Heart right ventricle (tissue), 16 donors: ENCODE results near the gene TAF4. TPM values are rescaled to one million over a fixed set of nuclear protein-coding genes. Genes with fewer than 3 reads are reported as not detected.
A peak's percentile ranks its signal among the peaks of the same experiment; 100 is the strongest.

Experiments used
- ATAC-seq, 8 donors: fragments of 200-7000 bp; cut with Tn5 transposase; one replicate each; pipeline ENCODE4 v1.9.1; 2020; ENCODE audit warnings: mild to moderate bottlenecking in 8 of 8, moderate library complexity in 8 of 8, moderate number of reproducible peaks in 1 of 8
- DNase-seq, 2 donors: peaks; one replicate each; pipeline ENCODE4 v3.0.0-alpha.2; 2020
- H3K27ac ChIP-seq, 10 donors: fragments of 200-600 bp; sonication (generic) in 2 of 10; one replicate each; pipeline versions ENCODE4 v1.5.0 to v1.8.0; 2020 to 2022; ENCODE audit warnings: mild to moderate bottlenecking in 3 of 10
- H3K27me3 ChIP-seq, 7 donors: fragments of 200-600 bp; one replicate each; pipeline ENCODE4 v1.8.0; 2021 to 2022; ENCODE audit warnings: mild to moderate bottlenecking in 2 of 7
- H3K36me3 ChIP-seq, 9 donors: fragments of 200-600 bp; sonication (generic) in 1 of 9; one replicate each; pipeline versions ENCODE4 v1.5.0 to v1.8.0; 2020 to 2022; ENCODE audit warnings: mild to moderate bottlenecking in 2 of 9
- H3K4me1 ChIP-seq, 9 donors: fragments of 200-600 bp; sonication (generic) in 1 of 9; one replicate each; pipeline versions ENCODE4 v1.5.0 to v1.8.0; 2020 to 2022; ENCODE audit warnings: mild to moderate bottlenecking in 4 of 9
- H3K4me3 ChIP-seq, 10 donors: fragments of 200-600 bp; sonication (generic) in 2 of 10; one replicate each; pipeline versions ENCODE4 v1.5.0 to v1.8.0; 2020 to 2022; ENCODE audit warnings: mild to moderate bottlenecking in 7 of 10, moderate library complexity in 2 of 10
- H3K9me3 ChIP-seq, 11 donors: fragments of 200-600 bp in 10 of 11; sonication (generic) in 2 of 11; one replicate each; pipeline versions ENCODE4 v1.5.0 to v1.8.0; 2013 to 2022; ENCODE audit warnings: mild to moderate bottlenecking in 2 of 11, control low read depth in 1 of 11, moderate library complexity in 1 of 11
- WGBS, 2 donors: extraction: QIAGEN DNeasy Blood & Tissue Kit; methylation state at CpG; one replicate each; pipeline ENCODE4 v1.1.7; 2013; ENCODE audit warnings: inconsistent platforms in 1 of 2; 5-methylcytosine and 5-hydroxymethylcytosine counted together
- intact Hi-C, 10 donors: fragments of 100-400 bp; cut with DNase I; formaldehyde crosslinking; loops; one replicate each; pipeline versions ENCODE4 v1.11.1 to v1.14.2; 2022
- polyA plus RNA-seq, 2 donors: library from polyadenylated mRNA; stranded (reverse); fragments of 200-250 nt; gene quantifications; one replicate each; pipeline ENCODE4 v1.2.3, GENCODE V29; 2013
- total RNA-seq, 10 donors: library from RNA; stranded (reverse); fragmentation: NEBNext Ultra II Directional in 3 of 10; extraction: Animal tissue kit (Norgen Biotek cat#: 25700) in 3 of 10; gene quantifications; one replicate each; pipeline versions ENCODE4 v1.2.1 to v1.2.4, GENCODE V29; 2021 to 2023
- TF ChIP-seq, protein P1 (sequence below), 9 donors: fragments of 200-600 bp; sonication (generic) in 2 of 9; IDR thresholded peaks; one replicate each; pipeline versions ENCODE4 v1.5.0 to v1.8.0; 2021 to 2022; ENCODE audit warnings: antibody characterized with exemption in 9 of 9, mild to moderate bottlenecking in 5 of 9, moderate library complexity in 1 of 9
- donor health status: Arrhythmogenic right ventricular cardiomyopathy.
- donor health status: ischemic (EF 13 %, LVEDD 7.1; RV severe dilation, severe dysfunction).
- donor health status: healthy with polysubstance abuse.
- donor health status: DM: no; HTN: yes; CAD: no.
- donor health status: DM: no; HTN: no; CAD: no.
- donor health status: ischemic (EF 25% LVEDD 6.9; RV normal size, moderate dysfunction).
- donor health status: ischemic (EF 25% LVEDD 5.7; RV mildly dilated, moderate dysfunction).
- donor health status: healthy.
- donor health status: DM: yes; HTN: yes; CAD: no.
- donor health status: Ischemic cardiomyopathy.
- donor health status: ischemic (EF 35%, LVEDD 5.7; RV mildly dilated, moderate dysfunction).
- donor health status: nonischemic (EF 11% LVEDD 7.7; RV severe dilation, severe dysfunction).
- donor health status: DM: yes; HTN: yes; CAD: no.
- donor health status: PGD.
- donor health status: ischemic (EF 29% LVEDD 5.4; RV normal size, mild dysfunction).
- donor health status: nonischemic (EF 23%, LVEDD 6.1; RV moderate dilation, normal function).

Gene TAF4
- total and polyA plus RNA-seq, 12 donors = 3.7 to 14.8 (median 11.0) TPM

DNA sequence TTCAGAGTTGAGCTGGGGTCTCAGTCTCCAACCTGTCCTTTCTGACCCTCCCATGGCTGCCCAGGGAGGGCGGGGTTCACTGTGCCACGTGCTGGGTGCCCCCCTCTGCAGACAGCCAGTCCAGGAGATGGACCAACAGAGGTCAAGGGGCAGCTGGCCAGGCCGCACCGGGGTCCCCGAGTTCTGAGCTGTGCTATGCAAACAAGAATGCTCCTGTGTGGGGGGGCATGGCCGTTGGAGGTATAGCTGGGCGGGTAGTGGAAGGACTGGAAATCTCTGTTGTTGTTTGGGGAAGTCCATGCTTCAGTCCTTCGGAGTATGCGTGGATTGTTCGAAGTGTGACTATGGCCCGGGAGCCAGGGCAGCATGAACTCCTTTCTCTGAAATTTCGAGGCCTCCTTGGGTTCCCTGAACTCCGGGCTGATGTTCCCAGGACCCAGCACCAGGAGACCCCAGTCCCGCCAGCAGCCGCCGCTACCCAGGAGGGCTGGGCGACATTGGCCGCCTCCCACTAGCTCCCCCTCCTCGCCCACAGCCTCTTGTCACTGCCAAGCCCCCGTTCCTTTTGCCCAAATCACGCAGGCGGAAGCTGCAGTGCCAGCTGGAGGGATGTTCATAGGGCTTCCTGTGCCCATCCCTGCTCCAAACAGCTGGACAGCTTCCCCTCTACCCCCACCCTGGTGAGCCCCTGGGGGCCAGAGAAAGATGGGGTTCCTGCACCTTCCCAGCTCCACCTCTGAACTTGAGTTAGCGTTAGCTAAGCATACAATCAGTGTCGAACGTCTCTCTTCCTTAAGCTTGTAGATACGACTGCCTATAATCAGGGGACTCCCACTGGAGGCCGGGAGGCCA is 126.6 kb downstream of the TAF4 start:
- ATAC-seq = no peak
- intact Hi-C loops = no loop called here
- Histone ChIP-seq H3K27me3 (peaks cover 0 to 42% (median 13%) of the 10 kb centered on the region in 7 donors), H3K4me3 (no peak overlapping the region), H3K27ac (no peak overlapping the region), H3K9me3 (no peaks in the 10 kb centered on the region), H3K36me3 (no peaks in the 10 kb centered on the region), H3K4me1 (no peaks in the 10 kb centered on the region)
- 80% methylated on average over 27 of the region's 27 CpGs for WGBS, 2 donors
- TF ChIP-seq, protein P1, sequence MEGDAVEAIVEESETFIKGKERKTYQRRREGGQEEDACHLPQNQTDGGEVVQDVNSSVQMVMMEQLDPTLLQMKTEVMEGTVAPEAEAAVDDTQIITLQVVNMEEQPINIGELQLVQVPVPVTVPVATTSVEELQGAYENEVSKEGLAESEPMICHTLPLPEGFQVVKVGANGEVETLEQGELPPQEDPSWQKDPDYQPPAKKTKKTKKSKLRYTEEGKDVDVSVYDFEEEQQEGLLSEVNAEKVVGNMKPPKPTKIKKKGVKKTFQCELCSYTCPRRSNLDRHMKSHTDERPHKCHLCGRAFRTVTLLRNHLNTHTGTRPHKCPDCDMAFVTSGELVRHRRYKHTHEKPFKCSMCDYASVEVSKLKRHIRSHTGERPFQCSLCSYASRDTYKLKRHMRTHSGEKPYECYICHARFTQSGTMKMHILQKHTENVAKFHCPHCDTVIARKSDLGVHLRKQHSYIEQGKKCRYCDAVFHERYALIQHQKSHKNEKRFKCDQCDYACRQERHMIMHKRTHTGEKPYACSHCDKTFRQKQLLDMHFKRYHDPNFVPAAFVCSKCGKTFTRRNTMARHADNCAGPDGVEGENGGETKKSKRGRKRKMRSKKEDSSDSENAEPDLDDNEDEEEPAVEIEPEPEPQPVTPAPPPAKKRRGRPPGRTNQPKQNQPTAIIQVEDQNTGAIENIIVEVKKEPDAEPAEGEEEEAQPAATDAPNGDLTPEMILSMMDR (IDR thresholded peaks at IDR 0.05) = no peak
- DNase-seq = peak in 1 of 2 donors; percentile 6

- Histone ChIP-seq H3K36me3 (no peaks in the 10 kb centered on the region), H3K4me1 (no peaks in the 10 kb centered on the region), H3K27ac (no peak overlapping the region), H3K27me3 (peaks cover 0 to 45% (median 13%) of the 10 kb centered on the region in 7 donors), H3K4me3 (no peak overlapping the region), H3K9me3 (no peaks in the 10 kb centered on the region)
- TF ChIP-seq, protein P1 (IDR thresholded peaks at IDR 0.05) = no peak
- intact Hi-C loops = no loop called here
- WGBS, 2 donors = 71% methylated on average over 31 of the region's 31 CpGs
- DNase-seq (peak in 1 of 2 donors; percentile 5), ATAC-seq (no peak)
Measured at GRCh38 chr20:61937963-61938838, 127.5 kb downstream of the TAF4 start.

- Histone ChIP-seq H3K9me3 (no peaks in the 10 kb centered on the region), H3K4me3 (no peak overlapping the region), H3K36me3 (no peaks in the 10 kb centered on the region), H3K4me1 (no peaks in the 10 kb centered on the region), H3K27ac (no peak overlapping the region), H3K27me3 (peaks cover 0 to 49% (median 16%) of the 10 kb centered on the region in 7 donors)
- WGBS, 2 donors = 59 to 63% methylated on average over 10 of the region's 10 CpGs
- no peak for DNase-seq
- TF ChIP-seq, protein P1 (IDR thresholded peaks at IDR 0.05) = no peak
- intact Hi-C loops = no loop called here
- no peak for ATAC-seq
Measured at GRCh38 chr20:61937146-61937962, 128.3 kb downstream of the TAF4 start.

DNA sequence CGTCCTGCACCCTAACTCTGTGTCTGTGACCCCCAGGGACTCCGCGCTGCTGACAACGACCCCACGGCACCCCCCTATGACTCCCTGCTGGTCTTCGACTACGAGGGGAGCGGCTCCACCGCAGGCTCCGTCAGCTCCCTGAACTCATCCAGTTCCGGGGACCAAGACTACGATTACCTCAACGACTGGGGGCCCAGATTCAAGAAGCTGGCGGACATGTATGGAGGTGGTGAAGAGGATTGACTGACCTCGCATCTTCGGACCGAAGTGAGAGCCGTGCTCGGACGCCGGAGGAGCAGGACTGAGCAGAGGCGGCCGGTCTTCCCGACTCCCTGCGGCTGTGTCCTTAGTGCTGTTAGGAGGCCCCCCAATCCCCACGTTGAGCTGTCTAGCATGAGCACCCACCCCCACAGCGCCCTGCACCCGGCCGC is 129.0 kb downstream of the TAF4 start:
- ATAC-seq = no peak
- no peak overlapping the region for H3K4me3 ChIP-seq

More for the DNA sequence above, 129.0 kb downstream of the TAF4 start:
- H3K27me3 ChIP-seq = peaks cover 0 to 49% (median 16%) of the 10 kb centered on the region in 7 donors
- TF ChIP-seq, protein P1 (IDR thresholded peaks at IDR 0.05) = no peak
- H3K4me1 ChIP-seq = no peaks in the 10 kb centered on the region
- H3K9me3 ChIP-seq = no peaks in the 10 kb centered on the region
- WGBS, 2 donors = 79 to 84% methylated on average over 29 of the region's 29 CpGs
- no peak for DNase-seq
- intact Hi-C loops = no loop called here
- no peak overlapping the region for H3K27ac ChIP-seq
- H3K36me3 ChIP-seq = no peaks in the 10 kb centered on the region
